Activated CD4-positive, alpha-beta T cell treated with anti-CD3 and anti-CD28 coated beads, Interleukin-2, amount 10 ng/mL, durations not matched to agents 7 days and 5 days (primary cell): ENCODE measurements around the gene PARG. TPM values are rescaled to one million over a fixed set of nuclear protein-coding genes. Genes with fewer than 3 reads are reported as not detected.
"Not testable (repeated sequence)": the region's sequence is repeated elsewhere in the genome, so short reads cannot be mapped to it uniquely, and the experiment has no call there.

Source experiments
- CTCF ChIA-PET: fragments of 350-600 bp; sonication (Branson Sonifier 250); formaldehyde crosslinking; loops from one replicate; lab custom pipeline; 2021; ENCODE audit warnings: antibody characterized with exemption; lab: Charles Lee
- POLR2A ChIA-PET: fragments of 350-600 bp; sonication (Branson Sonifier 250); formaldehyde crosslinking; loops from one replicate; lab custom pipeline; 2021; ENCODE audit warnings: antibody characterized with exemption; lab: Charles Lee
- DNase-seq: peaks from one replicate; pipeline ENCODE4 v3.0.0-alpha.2; 2020
- H3K27ac Mint-ChIP-seq: one replicate; pipeline ENCODE4 v1.8.0; 2021; ENCODE audit warnings: mild to moderate bottlenecking, moderate library complexity, mixed read lengths
- H3K27me3 Mint-ChIP-seq: one replicate; pipeline ENCODE4 v1.8.0; 2021; ENCODE audit warnings: mixed read lengths
- H3K36me3 Mint-ChIP-seq: one replicate; pipeline ENCODE4 v1.8.0; 2021; ENCODE audit warnings: low read depth, mixed read lengths
- H3K4me1 Mint-ChIP-seq: one replicate; pipeline ENCODE4 v1.8.0; 2021; ENCODE audit warnings: mixed read lengths
- H3K4me3 Mint-ChIP-seq: one replicate; pipeline ENCODE4 v1.8.0; 2021; ENCODE audit warnings: mild to moderate bottlenecking, moderate library complexity, mixed read lengths
- H3K9me3 Mint-ChIP-seq: one replicate; pipeline ENCODE4 v1.8.0; 2021; ENCODE audit warnings: mixed read lengths
- total RNA-seq, 2 experiments: library from RNA; stranded (reverse); gene quantifications; one replicate each; pipeline ENCODE4 v1.2.3, GENCODE V29; 2021

The PARG gene
- total RNA-seq, 2 experiments from 2014 or later: 35.0 to 41.3 TPM

- ChIA-PET CTCF (no interaction called here), POLR2A (no interaction called here)
- Mint-ChIP-seq H3K36me3 (no peaks in the 10 kb centered on the region), H3K4me3 (no peak overlapping the region), H3K9me3 (no peaks in the 10 kb centered on the region), H3K27ac (no peak overlapping the region), H3K27me3 (peaks cover 2% of the 10 kb centered on the region), H3K4me1 (no peaks in the 10 kb centered on the region)
- no peak for DNase-seq
Measured at GRCh38 chr10:49778197-49778596, 163.6 kb downstream of the PARG start.

GRCh38 chr10:49776851-49777250, 165.0 kb downstream of the PARG start:
- DNase-seq: no peak
- H3K27me3 Mint-ChIP-seq: peaks cover 9% of the 10 kb centered on the region
- no peaks in the 10 kb centered on the region for H3K36me3 Mint-ChIP-seq
- H3K9me3 Mint-ChIP-seq: no peaks in the 10 kb centered on the region
- ChIA-PET CTCF (interaction anchor here (0.7 kb wide), 1 partner anchor 128 kb away, joined by 3 read pairs; no protein-coding TSS in a partner anchor), POLR2A (no interaction called here)
- H3K4me3 Mint-ChIP-seq: no peak overlapping the region
- H3K4me1 Mint-ChIP-seq: no peaks in the 10 kb centered on the region
- H3K27ac Mint-ChIP-seq: no peak overlapping the region

- no peaks in the 10 kb centered on the region for H3K4me1 Mint-ChIP-seq
- DNase-seq: no peak
- POLR2A ChIA-PET: no interaction called here
- CTCF ChIA-PET: interaction anchor here (0.6 kb wide), 1 partner anchor 20 kb away, joined by 4 read pairs; no protein-coding TSS in a partner anchor
- H3K27ac Mint-ChIP-seq: no peak overlapping the region
- peaks cover 16% of the 10 kb centered on the region for H3K27me3 Mint-ChIP-seq
- H3K4me3 Mint-ChIP-seq: no peak overlapping the region
- no peaks in the 10 kb centered on the region for H3K9me3 Mint-ChIP-seq
- H3K36me3 Mint-ChIP-seq: no peaks in the 10 kb centered on the region
Measured at GRCh38 chr10:49775014-49775413, 166.8 kb downstream of the PARG start.

GRCh38 chr10:49772944-49773343, 168.9 kb downstream of the PARG start:
- H3K4me3 Mint-ChIP-seq, POLR2A ChIA-PET, CTCF ChIA-PET: not testable (repeated sequence)

GRCh38 chr10:49771046-49771445, 170.8 kb downstream of the PARG start:
- POLR2A ChIA-PET, H3K27ac Mint-ChIP-seq, H3K4me3 Mint-ChIP-seq, CTCF ChIA-PET, H3K9me3 Mint-ChIP-seq, H3K36me3 Mint-ChIP-seq, DNase-seq, H3K4me1 Mint-ChIP-seq: not testable (repeated sequence)
- H3K27me3 Mint-ChIP-seq: peaks cover 38% of the 10 kb centered on the region

More at GRCh38 chr10:49772944-49773343, 168.9 kb downstream of the PARG start:
- not testable (repeated sequence) for H3K27ac Mint-ChIP-seq, H3K4me1 Mint-ChIP-seq, H3K9me3 Mint-ChIP-seq, DNase-seq, H3K36me3 Mint-ChIP-seq
- peaks cover 24% of the 10 kb centered on the region for H3K27me3 Mint-ChIP-seq

GRCh38 chr10:49769692-49770091, 172.1 kb downstream of the PARG start:
- Mint-ChIP-seq H3K27me3 (peaks cover 36% of the 10 kb centered on the region), H3K4me1 (no peaks in the 10 kb centered on the region)
- CTCF ChIA-PET: no interaction called here

GRCh38 chr10:49768731-49769130, 173.1 kb downstream of the PARG start:
- H3K4me3 Mint-ChIP-seq: no peak overlapping the region
- CTCF ChIA-PET: no interaction called here

More at GRCh38 chr10:49769692-49770091, 172.1 kb downstream of the PARG start:
- no peak for DNase-seq
- peaks cover 4% of the 10 kb centered on the region for H3K9me3 Mint-ChIP-seq
- POLR2A ChIA-PET: no interaction called here
- H3K27ac Mint-ChIP-seq: no peak overlapping the region
- no peak overlapping the region for H3K4me3 Mint-ChIP-seq
- H3K36me3 Mint-ChIP-seq: no peaks in the 10 kb centered on the region

GRCh38 chr10:49768329-49768728, 173.5 kb downstream of the PARG start:
- ChIA-PET CTCF (no interaction called here), POLR2A (no interaction called here)
- Mint-ChIP-seq H3K27me3 (peaks cover 38% of the 10 kb centered on the region), H3K4me3 (no peak overlapping the region), H3K27ac (no peak overlapping the region), H3K9me3 (peaks cover 4% of the 10 kb centered on the region), H3K4me1 (no peaks in the 10 kb centered on the region), H3K36me3 (no peaks in the 10 kb centered on the region)
- DNase-seq: no peak

More at GRCh38 chr10:49768731-49769130, 173.1 kb downstream of the PARG start:
- Mint-ChIP-seq H3K27ac (no peak overlapping the region), H3K27me3 (peaks cover 36% of the 10 kb centered on the region), H3K4me1 (no peaks in the 10 kb centered on the region), H3K36me3 (no peaks in the 10 kb centered on the region), H3K9me3 (peaks cover 4% of the 10 kb centered on the region)
- POLR2A ChIA-PET: no interaction called here
- no peak for DNase-seq

Other genes starting within 250 kb of the PARG start
- gene OGDHL, start 179.7 kb downstream of the PARG start, total RNA-seq: not detected
- gene TIMM23B, start within 50 bp of the PARG start, total RNA-seq: 10 to 100 TPM; 27.0 to 27.9 TPM
- gene AGAP6, start 46.4 kb upstream of the PARG start, total RNA-seq: 10 to 100 TPM; 27.1 to 30.0 TPM
- 10 to 100 TPM; 43.3 to 48.2 TPM for gene WASHC2A, start 125.9 kb upstream of the PARG start, total RNA-seq